COR-L47 (cell line): Measurements from ENCODE around the gene RTL1.

Source experiments
- DNase-seq: peaks from one replicate; lab custom pipeline; 2025; lab: John Stamatoyannopoulos, UW

Gene RTL1

DNA sequence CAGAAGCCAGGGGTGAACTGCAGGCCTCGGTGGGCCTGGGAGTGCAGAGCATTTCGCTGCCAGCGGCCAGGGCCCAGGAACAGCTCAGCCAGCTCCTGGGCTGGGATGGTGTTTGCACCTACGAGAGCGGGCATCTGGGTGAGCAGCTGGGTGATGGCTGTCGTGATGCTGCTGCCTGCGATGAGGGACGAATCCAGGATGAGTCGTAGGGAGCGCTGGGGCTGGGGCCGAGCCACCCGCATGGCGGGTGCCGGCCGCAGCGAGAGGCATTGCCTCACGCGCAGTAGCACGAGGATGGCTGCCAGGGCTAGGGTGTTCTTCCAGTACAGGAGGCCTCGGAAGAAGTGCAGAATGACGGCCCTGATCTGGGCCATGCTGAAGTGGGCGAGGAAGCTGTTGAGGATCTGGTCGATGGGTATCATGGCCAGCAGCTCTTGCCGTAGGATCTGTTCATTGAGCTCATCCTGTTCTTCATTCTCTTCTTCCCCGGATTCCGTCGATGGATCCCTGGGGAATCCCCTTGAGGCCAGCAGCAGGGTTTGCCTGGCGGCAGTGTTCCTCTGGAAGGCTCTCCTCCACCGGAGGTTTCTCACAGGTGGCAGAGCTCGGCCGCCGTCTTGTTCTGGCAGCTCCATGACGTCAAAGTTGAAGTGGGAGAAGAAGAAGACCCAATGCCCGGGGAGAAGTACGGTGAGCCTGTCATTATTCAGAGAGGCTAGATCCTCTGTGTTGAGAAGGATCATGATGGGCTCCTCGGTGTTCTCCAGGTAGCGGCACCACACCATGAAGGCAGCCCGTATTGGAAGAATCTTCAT lies 22.1 kb downstream of the RTL1 start:
- no peak for DNase-seq

DNA sequence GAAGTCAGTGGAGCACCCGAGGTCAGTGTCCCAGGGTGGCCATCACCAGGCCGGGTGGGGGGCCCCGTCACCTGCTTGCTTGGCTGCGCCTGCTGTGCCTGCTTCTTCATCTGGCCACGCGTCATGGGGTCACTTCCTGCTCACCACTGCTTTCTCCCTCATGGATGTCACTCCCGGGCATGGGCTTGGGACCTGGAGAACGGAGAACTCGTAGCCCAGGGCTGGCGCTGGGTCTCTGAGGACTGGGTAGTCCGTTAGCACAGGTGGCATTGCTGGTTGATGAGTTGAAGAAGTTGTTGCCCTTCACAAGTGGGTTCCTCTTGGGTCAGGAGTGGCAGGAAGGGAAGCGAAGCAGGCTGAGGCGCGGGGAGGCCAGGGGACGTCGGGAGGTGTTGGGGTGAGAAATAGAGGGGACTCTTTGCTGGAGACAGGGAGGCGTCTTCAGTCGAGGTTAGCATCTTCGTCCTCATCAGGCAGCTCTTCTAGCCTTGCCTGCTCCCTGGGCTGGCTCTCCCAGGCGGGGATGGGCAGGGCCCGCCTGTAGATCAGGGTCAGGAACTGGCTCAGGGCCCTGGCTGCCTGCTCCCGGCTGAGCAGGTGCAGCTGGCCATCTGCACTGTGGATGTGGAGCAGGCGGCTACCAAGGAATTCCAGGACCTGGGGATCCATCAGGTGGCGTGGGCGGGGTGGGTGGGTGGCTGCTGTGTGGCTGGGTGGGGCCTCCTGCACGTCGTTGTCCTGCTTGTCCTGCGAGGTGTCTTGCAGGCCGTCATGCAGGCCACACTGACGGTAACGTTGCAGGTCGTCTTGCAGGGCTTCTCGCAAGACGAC lies 23.0 kb downstream of the RTL1 start:
- no peak for DNase-seq

DNA sequence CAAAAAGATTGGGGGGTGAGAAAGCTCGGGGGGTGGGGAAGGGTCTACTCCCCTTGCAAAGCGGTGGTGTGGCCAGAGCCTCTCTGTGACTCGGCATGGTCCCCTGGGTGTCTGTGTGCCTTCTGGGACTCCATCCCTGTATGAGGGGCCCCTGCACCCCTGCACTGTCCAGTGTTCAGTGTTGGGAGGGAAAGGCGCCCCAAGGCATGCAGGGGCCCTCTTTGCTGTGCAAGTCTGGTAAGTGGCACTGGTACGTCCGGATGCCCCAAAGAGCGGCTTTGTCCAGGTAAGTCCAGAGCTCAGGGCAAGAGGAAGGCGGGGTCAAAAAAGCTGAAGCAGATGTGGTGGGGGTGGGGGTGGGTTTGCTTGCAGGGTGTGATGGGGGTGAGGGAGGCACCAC lies 23.7 kb downstream of the RTL1 start:
- no peak for DNase-seq

DNA sequence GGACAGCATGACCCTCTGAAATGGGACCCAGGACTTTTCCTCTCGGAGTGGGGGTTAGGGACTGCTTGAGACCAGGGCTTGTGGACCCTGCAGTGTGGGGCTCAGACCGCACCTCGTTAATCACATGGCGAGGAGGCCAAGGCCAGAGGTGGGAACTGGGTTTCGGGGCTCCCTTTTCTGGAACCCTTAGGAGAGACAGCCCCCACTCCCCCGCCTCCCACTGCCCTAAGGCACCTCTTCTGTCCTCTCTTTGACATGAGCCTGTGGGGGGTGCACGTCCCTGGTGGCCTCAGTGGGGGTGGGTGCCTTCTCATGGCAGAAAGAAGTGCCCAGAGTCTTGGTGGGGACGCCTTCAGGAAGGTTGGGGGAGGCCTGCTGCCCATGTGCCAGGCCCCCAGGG lies 24.3 kb downstream of the RTL1 start:
- no peak for DNase-seq

DNA sequence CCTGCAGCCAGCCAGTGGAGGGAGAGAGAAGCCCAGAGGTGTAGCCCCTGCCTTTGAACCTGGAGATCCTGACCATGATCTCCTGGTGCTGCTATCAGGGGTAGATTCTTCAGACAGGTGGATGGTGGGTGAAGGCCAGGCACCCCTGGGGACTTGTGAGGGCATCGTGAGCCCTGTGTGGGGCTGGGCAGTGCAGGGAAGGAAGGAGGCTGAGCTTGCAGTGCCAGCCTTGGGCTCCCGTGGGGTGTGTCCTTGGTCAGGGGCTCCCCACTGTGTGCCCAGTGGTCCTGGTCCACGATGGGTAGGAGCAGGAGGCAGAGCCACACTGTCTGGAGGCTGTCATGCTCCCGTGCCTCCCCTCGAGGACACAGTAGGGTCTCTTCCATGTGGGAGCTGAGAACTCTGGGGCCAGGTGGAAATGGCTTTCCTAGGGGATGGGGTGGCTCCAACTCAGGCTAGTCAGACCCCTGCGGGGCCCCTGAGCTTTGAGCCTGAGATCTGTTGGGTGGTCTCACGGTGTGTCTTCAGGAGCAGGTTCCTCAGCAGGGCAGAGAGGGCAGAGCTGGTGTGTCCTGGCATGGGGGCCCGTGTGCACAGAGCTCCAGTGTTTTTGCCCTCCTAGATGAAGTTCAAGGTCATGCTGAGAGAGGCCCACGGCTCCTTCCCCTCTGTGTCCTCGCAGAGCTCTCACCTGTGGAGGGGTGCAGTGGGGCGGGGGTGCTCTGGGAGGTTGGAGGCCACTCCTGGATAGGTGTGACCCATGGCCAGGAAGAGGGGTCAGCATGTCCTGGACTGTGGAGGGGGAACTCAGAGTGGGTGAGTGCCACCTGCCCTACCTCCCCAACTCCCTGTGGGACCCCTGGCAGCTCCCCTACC lies 25.0 kb downstream of the RTL1 start:
- no peak for DNase-seq

DNA sequence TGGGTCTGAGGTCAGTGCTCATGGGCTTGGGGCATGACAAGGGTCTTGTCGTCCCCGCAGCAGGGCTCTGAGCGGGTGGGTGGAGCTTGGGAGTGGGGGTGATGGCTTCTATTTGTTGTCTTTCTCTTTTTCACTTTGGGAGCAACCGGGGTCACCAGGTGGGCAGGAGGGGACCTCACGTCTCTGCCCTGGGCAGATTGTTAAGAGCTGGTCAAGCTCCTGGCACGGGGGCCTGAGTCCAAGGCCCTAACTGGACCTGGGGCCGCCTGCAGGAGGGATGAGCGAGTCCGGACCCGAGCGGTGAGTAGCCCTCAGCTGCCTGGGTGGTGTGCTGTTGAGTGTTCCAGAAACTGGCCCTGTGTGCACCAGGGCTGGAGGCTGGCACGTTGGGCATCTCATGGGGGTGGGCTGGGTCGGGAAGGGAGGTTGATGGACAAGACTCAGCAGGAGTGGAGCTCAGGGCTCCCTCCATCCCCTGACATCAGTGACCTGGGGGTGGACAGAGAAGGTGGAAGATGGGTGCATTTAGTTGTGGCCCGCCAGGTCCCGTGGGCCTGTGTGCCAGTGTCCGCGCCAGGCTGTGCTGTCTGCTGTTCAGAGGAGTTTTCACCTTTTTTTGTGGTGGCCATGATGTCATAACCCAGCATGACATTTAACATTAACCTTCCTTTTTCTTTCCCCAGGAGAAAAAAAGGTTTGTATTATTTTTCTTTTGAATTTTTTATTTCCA lies 27.5 kb downstream of the RTL1 start:
- DNase-seq, result no peak

DNA sequence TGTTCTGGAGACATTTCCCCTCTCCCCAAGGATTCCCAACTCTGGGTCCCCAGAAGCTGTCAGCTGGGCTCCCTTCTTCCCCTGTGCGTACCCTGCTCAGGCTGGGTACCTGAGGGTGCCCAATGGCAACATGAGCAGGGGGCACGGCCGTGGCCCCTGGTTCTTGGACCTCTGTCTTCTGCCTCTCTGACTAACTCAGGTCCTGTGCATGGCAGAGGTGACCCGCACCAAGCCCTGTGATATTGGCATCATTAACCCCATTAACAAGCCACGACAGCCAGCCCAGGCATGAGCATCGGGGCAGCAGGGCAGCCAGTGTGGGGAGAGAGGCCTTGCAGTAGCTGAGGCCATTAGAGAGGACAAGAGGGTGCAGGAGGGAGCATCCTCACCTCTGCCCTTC lies 28.4 kb downstream of the RTL1 start:
- DNase-seq, result no peak

DNA sequence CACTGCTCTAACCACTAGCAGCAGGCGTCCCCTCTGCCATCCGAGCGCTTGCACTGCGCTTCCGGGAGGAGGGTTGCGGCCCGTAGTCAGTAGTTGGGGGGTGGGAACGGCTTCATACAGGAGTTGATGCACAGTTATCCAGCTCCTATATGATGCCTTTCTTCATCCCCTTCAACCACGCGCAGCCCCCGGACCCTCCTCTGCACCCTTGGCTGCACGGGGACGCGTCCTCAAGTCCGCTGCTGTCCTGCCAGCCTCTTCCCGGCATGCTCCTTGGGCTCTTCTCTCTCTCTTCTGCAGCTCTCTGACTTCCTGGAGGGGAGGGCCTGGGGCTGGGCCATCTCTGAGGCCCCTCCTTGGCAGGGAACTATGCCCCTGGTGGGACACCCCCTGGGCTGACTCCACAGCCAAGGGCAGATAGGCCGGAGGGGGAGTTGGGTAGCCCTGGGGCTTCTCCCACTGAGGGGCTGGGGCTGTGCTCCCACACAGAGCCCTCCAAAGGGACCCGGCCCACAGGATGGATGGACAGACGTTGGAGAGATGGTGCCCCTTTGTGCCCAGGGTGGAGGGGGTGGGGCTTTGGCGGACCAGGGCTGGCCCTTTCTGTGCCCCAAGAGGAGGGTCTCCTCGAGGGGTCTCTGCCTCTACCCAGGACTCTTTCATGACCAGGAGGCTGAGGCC lies 29.0 kb downstream of the RTL1 start:
- DNase-seq, result no peak

DNA sequence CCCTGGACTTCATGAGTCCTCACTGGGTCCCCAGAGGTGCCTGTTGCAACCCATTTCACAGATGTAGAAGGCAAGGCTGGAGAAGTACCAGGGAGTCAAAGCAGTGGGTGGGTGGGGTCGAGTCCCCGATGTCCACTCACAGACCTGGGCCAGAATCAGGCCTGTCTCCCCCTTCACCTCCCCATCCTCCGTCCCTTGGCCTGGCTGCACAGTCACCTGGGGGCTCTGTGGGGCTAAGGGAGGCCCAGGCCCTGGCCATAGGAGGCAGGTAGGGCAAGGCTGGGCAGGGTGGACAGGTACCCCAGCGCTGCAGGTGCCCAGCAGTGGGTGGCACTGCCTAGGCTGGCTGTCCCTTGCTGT lies 29.5 kb downstream of the RTL1 start:
- no peak for DNase-seq

DNA sequence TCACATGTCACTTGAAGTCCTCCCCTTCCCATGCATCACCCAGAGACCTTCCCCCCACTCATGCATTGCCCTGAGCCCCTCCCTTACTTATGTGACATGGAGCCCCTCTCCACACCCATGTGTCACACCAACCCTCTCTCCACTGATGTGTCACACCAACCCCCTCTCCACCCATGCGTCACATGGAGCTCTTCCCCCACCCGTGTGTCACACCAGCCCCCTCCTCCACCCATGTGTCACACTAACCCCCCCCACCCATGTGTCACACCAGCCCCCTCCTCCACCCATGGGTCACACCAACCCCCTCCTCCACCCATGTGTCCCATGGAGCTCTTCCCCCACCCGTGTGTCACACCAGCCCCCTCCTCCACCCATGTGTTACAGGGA lies 30.4 kb downstream of the RTL1 start:
- DNase-seq, result no peak

DNA sequence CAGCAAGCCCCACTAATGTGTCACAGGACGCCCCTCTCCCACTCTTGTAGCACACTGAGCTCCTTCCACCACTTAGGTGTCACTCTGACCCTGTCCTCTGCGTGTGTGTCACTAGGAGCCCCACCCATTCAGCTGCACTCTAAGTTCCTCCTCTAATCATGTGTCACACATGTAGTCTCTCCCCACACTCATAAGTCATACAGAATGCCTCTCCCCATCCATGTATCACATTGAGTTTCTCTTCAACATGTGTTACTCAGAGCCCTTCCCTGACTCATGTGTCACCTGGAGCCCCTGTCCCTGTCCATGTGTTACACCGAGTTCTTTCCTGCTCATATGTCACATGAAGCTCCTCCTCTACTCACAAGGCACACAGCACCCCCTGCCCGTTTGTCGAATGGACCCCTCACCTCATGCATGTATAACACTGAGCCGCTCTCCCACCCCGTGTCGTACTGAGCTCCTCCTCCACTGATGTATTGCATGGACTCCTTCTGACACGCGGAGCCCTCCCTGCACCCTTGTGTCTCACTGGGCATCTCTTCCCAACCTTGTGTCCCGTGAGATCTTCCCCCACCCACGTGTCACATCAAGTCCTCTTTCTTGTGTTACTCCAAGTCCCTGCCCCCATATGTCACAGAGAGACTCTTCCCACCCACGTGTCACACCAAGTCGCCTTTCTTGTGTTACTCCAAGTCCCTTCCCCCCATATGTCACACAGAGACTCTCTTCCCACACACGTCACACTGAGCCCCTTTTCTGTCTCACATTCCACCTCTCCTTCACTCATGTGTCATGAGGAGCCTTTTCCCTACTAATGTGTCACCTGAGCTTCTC lies 31.0 kb downstream of the RTL1 start:
- DNase-seq, result no peak

DNA sequence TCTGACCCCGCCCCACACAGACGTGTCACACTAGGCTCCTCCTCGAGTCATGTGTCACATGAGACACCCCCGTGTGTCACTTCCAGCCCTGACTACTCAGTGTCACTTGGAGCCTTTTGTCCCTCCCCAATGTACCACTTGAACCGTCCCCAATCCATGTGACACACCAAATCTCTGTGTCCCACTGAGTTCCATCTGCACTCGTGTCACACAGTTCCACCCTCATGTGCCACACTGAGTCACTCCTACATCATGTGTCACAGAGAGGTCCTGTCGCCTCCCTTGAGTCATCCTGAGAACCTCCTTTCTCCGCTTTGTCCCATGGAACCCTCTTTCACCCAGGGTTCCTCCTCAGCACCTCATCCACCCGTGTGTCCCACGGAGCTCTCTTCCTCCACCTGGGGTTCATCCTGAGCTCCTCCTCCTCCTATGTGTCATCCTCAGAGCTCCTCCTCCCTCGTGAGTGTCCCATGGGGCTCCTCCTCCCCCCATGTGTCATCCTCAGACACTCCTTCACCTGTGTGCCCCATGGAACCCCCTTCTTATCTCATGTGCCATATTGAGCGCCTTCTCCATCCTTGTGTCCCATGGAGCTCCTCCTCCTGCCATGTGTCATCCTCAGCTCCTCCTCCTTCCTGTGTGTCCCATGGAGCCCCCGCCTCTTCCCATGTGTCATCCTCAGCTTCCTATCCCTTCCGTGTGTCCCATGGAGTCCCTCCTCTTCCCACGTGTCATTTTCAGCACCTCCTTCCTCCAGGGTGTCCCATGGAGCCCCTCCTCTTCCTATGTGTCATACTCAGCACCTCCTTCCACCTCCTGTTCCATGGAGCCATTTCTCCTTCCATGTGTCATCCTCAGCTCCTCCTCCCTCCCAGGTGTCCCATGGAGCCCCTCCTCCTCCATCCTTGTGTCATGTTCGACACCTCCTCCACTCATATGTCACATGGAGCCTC lies 32.0 kb downstream of the RTL1 start:
- no peak for DNase-seq

DNA sequence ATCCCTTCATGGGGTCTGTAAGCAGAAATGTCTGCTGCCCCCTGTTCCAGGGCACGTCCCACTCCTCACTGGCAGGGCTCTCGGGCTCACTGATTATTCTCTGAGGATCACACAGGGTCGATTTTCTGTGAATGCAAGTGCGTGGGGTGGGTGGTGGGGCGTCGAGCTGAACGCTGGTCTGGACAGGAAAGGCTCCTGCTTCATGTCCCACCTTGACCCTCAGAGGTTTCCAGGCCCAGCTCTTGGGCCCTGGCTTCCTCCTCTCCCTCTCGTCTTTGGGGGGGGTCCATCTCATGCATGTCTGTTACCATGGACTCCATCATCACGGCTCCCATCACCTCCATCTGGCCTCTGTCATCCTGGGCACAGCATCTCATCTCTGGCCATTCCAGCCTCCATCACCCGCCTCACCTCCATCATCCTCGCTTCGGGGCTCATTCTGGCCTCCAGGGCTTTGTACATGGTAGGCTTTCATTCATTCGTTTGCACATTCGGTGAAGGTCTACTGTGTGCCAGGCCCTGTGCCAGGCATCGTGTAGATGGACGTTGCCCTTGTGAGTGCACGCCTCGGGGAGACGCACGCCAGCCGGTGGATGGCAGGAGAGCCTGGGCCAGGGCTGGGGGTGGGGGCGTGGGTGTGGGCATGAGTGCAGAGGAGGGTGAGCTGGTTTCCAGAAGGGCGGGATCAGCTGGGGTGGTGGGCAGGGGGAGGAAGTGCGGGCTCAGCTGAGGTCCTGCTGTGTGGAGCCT lies 34.7 kb downstream of the RTL1 start:
- no peak for DNase-seq

DNA sequence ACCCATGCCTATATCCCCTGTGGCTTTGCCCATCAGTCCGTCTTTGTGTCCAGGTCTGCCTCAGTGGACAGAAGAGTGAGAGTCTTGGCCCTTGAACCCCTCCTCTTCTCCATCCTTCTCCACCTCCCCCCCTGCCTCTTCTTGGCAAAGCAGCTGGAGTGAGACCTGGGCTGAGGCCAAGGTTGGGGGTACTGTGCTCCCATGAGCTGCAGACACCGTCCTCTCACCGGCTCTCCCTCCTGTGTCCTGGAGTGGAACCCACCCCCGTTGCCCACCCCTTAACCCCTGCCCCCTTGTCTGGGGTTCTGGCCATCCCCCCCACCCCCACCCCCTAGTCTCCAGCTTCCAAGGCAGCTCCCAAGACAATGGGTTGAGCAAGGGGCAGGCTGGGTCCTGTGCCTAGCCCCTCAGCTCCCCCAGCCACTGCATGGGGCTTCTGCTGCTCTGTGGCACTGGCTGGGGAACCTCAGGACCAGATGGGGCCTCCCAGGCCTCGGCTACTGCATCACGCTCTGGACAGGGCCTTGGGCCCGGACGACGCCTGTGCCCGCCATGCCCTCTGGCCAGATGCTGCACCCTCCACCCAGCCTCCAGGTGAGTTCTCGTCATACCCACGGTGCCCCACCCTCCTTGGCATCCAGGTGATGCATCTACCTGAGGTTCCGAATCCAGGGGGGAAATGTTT lies 35.7 kb downstream of the RTL1 start:
- no peak for DNase-seq

DNA sequence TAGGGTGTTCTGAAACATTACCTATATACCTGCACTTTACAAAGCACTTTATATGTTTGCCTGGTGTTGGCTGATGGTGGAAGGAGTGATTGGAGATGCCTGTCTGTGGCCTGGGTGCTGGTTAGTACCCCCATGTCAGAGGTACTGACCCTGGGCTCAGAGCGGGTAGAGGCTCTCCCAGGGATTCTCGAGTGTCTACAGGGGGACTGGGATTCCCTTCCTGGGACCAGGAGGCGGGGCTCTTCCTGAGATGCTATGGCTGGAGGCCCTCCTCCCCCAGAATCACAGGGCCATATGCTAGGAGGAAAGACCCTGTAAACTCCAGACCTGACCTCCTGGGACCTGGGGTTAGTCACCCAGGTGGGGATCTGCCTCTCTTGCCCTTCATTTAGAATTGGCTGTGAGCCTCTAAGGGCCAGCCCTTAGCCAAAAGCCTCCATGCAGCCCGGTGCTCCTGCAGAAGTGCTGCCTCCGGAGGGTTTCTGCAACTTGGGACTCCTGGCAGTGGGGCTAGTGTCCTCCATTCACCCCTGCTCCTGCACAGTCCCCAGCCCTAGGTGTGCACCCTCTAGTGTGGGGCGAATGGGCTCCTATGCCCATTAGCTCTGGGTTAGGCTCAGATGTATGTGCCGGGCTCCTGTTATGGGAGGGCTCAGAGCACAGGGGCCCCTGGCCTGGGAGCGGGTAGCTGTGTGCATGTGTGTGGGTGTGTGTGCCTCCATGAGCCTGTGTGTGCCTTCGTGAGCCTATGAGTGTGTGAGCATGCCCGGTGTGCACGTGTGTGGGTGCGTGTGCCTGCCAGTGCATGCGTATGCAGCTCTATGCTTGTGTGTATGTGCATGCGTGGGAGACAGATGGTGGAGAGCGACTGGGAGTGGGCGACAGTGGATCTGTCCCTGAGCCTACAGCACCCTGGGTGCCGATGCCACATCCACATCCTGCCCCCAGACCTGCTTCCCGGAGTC lies 36.6 kb downstream of the RTL1 start:
- DNase-seq, result no peak

DNA sequence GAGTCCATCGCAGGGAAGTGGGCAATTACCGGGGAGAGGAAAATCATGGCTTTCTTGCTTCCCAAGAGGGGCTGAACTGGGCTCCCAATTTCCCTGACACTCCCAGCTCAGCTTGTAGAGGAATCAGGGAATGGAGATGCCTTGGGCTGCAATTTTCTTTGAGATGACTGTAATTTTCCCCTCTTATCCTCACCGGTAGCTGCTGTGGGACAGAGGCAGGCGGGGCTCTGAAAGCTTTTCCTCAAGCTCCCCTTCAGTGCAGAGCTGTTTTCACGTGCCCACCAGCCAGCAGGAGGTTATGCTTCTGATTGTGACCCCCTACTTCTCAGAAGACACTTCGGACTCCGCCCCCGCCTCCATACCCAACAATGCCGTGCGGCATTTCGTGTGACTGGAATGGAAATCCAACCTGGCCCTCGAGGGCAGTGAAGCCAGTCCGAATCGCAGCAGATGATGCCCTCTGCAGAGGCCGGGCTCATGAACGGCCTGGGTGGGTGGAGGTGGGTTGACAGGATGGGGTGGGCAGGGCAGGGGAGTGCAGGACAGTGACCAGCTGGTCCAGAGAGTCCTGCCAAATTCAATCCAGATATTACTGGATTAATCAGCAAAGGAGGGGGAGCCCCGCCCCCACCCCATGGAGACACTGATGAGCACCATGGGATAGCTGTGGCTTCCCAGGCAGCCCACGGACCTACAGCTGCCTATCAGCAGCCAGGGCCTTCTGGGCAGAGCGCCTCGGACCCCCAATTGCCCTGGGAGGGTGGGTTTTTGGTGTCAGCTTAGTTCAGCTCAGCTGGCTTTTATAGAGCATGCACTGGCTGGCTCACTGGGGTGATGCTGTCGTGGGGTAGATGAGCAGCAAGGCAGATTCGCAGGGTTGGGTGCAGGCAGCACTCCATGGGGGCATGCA lies 37.6 kb downstream of the RTL1 start:
- DNase-seq, result no peak
